H9 (cell line): ENCODE data around the gene CCDC88A. TPM values are rescaled to one million over a fixed set of nuclear protein-coding genes. Genes with fewer than 3 reads are reported as not detected.

ENCODE experiments used
- DNase-seq: peaks from one replicate; pipeline ENCODE4 v3.0.0-alpha.2; 2017
- H2AFZ ChIP-seq: one replicate; pipeline ENCODE4 v1.6.1; 2013; ENCODE audit warnings: mild to moderate bottlenecking, low read length, control low read depth, moderate library complexity
- H2AK5ac ChIP-seq: 2 replicates; pipeline ENCODE4 v1.6.1; 2013; ENCODE audit warnings: low read length, control low read depth, mixed read lengths; ENCODE audit not compliant: insufficient read length
- H2BK120ac ChIP-seq: one replicate; pipeline ENCODE4 v1.6.1; 2013; ENCODE audit warnings: low read depth, mild to moderate bottlenecking, low read length, control low read depth, inconsistent platforms; ENCODE audit not compliant: poor library complexity, severe bottlenecking
- H2BK12ac ChIP-seq: 2 replicates; pipeline ENCODE4 v1.6.1; 2013; ENCODE audit warnings: low read length, control low read depth, mixed read lengths, low read depth; ENCODE audit not compliant: insufficient read length
- H2BK15ac ChIP-seq: 2 replicates; pipeline ENCODE4 v1.6.1; 2013; ENCODE audit warnings: low read depth, low read length, control low read depth
- H2BK20ac ChIP-seq: one replicate; pipeline ENCODE4 v1.6.1; 2013; ENCODE audit warnings: low read depth, mild to moderate bottlenecking, low read length, control low read depth, inconsistent platforms; ENCODE audit not compliant: poor library complexity, severe bottlenecking
- H2BK5ac ChIP-seq: 2 replicates; pipeline ENCODE4 v1.6.1; 2013; ENCODE audit warnings: low read length, control low read depth, mixed read lengths; ENCODE audit not compliant: insufficient read length
- H3K14ac ChIP-seq: 2 replicates; pipeline ENCODE4 v1.6.1; 2013; ENCODE audit warnings: low read length, control low read depth; ENCODE audit not compliant: insufficient read depth
- H3K18ac ChIP-seq: 2 replicates; pipeline ENCODE4 v1.6.1; 2013; ENCODE audit warnings: low read depth, mild to moderate bottlenecking, mixed read lengths, low read length, control low read depth; ENCODE audit not compliant: insufficient read length
- H3K23ac ChIP-seq: 2 replicates; pipeline ENCODE4 v1.6.1; 2013; ENCODE audit warnings: low read length, control low read depth, mixed read lengths, low read depth; ENCODE audit not compliant: insufficient read length
- H3K23me2 ChIP-seq: 2 replicates; pipeline ENCODE4 v1.6.1; 2013; ENCODE audit warnings: low read depth, mild to moderate bottlenecking, mixed read lengths, low read length, control low read depth; ENCODE audit not compliant: insufficient read length, poor library complexity, severe bottlenecking
- H3K27ac ChIP-seq: 2 replicates; pipeline ENCODE4 v1.5.1; 2013; ENCODE audit warnings: low read length, control low read depth, mixed read lengths, low read depth; ENCODE audit not compliant: insufficient read length
- H3K27me3 ChIP-seq: 2 replicates; pipeline ENCODE4 v1.6.1; 2013; ENCODE audit warnings: low read length, control low read depth, inconsistent platforms; ENCODE audit not compliant: insufficient read depth
- H3K4ac ChIP-seq: 2 replicates; pipeline ENCODE4 v1.6.1; 2013; ENCODE audit warnings: low read depth, mild to moderate bottlenecking, control low read depth, inconsistent platforms, low read length, moderate library complexity
- H3K4me1 ChIP-seq: 2 replicates; pipeline ENCODE4 v1.6.1; 2013; ENCODE audit warnings: low read length, control low read depth, inconsistent platforms; ENCODE audit not compliant: insufficient read depth
- H3K4me2 ChIP-seq: 2 replicates; pipeline ENCODE4 v1.6.1; 2013; ENCODE audit warnings: low read length, control low read depth, mixed read lengths; ENCODE audit not compliant: insufficient read length, insufficient read depth
- H3K56ac ChIP-seq: 2 replicates; pipeline ENCODE4 v1.6.1; 2013; ENCODE audit warnings: low read depth, mild to moderate bottlenecking, mixed read lengths, low read length, control low read depth; ENCODE audit not compliant: insufficient read length
- H3K79me1 ChIP-seq: 2 replicates; pipeline ENCODE4 v1.6.1; 2013; ENCODE audit warnings: low read depth, mild to moderate bottlenecking, moderate library complexity, low read length, control low read depth, inconsistent platforms; ENCODE audit not compliant: insufficient read depth, poor library complexity, severe bottlenecking
- H3K79me2 ChIP-seq: 2 replicates; pipeline ENCODE4 v1.6.1; 2013; ENCODE audit warnings: low read length, control low read depth, inconsistent platforms; ENCODE audit not compliant: insufficient read depth
- H3K9ac ChIP-seq: 2 replicates; pipeline ENCODE4 v1.6.1; 2013; ENCODE audit warnings: low read length, control low read depth, mixed read lengths; ENCODE audit not compliant: insufficient read length; ENCODE audit errors: extremely low read depth
- H3K9me3 ChIP-seq: one replicate; pipeline ENCODE4 v1.6.1; 2013; ENCODE audit warnings: low read depth, low read length, inconsistent platforms; ENCODE audit not compliant: control insufficient read depth
- H3T11ph ChIP-seq: one replicate; pipeline ENCODE4 v1.6.1; 2013; ENCODE audit warnings: mild to moderate bottlenecking, low read length, control low read depth, inconsistent platforms
- H4K20me1 ChIP-seq: one replicate; pipeline ENCODE4 v1.6.1; 2013; ENCODE audit not compliant: control insufficient read depth, insufficient read length, insufficient read depth
- H4K5ac ChIP-seq: 2 replicates; pipeline ENCODE4 v1.6.1; 2013; ENCODE audit warnings: low read depth, mild to moderate bottlenecking, mixed read lengths, low read length, control low read depth; ENCODE audit not compliant: insufficient read length
- H4K8ac ChIP-seq: replicated peaks from 2 replicates; pipeline ENCODE4 v1.6.1; 2013; ENCODE audit warnings: low read length, control low read depth, mixed read lengths, low read depth; ENCODE audit not compliant: insufficient read length
- H4K91ac ChIP-seq: 2 replicates; pipeline ENCODE4 v1.6.1; 2013; ENCODE audit warnings: low read depth, mild to moderate bottlenecking, moderate library complexity, mixed read lengths, low read length, control low read depth; ENCODE audit not compliant: insufficient read length
- H3K27ac Mint-ChIP-seq, 3 experiments: 2 replicates in 2 of 3; 3 replicates in 1 of 3; pipeline ENCODE4 v1.8.0; 2020 to 2021; ENCODE audit warnings: mixed read lengths in 3 of 3, mild to moderate bottlenecking in 1 of 3, moderate library complexity in 1 of 3
- H3K27me3 Mint-ChIP-seq: 2 replicates; pipeline ENCODE4 v1.8.0; 2021; ENCODE audit warnings: low read depth, mild to moderate bottlenecking, moderate library complexity, mixed read lengths
- H3K36me3 Mint-ChIP-seq, 3 experiments: 2 replicates in 2 of 3; 3 replicates in 1 of 3; pipeline ENCODE4 v1.8.0; 2020 to 2021; ENCODE audit warnings: low read depth in 3 of 3, mixed read lengths in 3 of 3; ENCODE audit not compliant: insufficient read depth in 1 of 3
- H3K4me1 Mint-ChIP-seq, 2 experiments: 2 replicates each; pipeline ENCODE4 v1.8.0; 2020; ENCODE audit warnings: mixed read lengths in 2 of 2
- H3K4me3 Mint-ChIP-seq, 2 experiments: 2 replicates in 1 of 2; 3 replicates in 1 of 2; pipeline ENCODE4 v1.8.0; 2020 to 2021; ENCODE audit warnings: mild to moderate bottlenecking in 2 of 2, mixed read lengths in 2 of 2, moderate library complexity in 1 of 2
- H3K9me3 Mint-ChIP-seq, 2 experiments: 2 replicates in 1 of 2; 3 replicates in 1 of 2; pipeline ENCODE4 v1.8.0; 2020; ENCODE audit warnings: mild to moderate bottlenecking in 2 of 2, mixed read lengths in 2 of 2, moderate library complexity in 1 of 2
- CTCF ChIP-seq: fragments of 200-600 bp; sonication (generic); conservative IDR thresholded peaks from 3 replicates; pipeline ENCODE4 v1.8.0; 2021; ENCODE audit warnings: antibody characterized with exemption, mild to moderate bottlenecking
- WGBS: extraction: QIAGEN DNeasy Blood & Tissue Kit; methylation state at CpG from one replicate; pipeline ENCODE4 v1.1.7; 2013; ENCODE audit warnings: missing lambda C conversion rate, low lambda C conversion rate, mixed read lengths; ENCODE audit not compliant: insufficient read length; ENCODE audit errors: extremely low coverage; 5-methylcytosine and 5-hydroxymethylcytosine counted together
- total RNA-seq: library from RNA; stranded (reverse); gene quantifications from 2 replicates; pipeline ENCODE4 v1.2.1, GENCODE V29; 2021

Gene CCDC88A
- total RNA-seq, 1 experiment from 2014 or later = 91.8 TPM

- Mint-ChIP-seq H3K36me3 (no peaks in the 10 kb centered on the region), H3K4me3 (no peak overlapping the region), H3K4me1 (no peaks in the 10 kb centered on the region), H3K27ac (no peak overlapping the region), H3K27me3 (no peaks in the 10 kb centered on the region), H3K9me3 (no peaks in the 10 kb centered on the region)
- Histone ChIP-seq H2BK5ac (no peak overlapping the region), H2BK120ac (no peak overlapping the region), H3K56ac (no peak overlapping the region), H3K27ac (no peak overlapping the region), H3K23ac (no peak overlapping the region), H3K4ac (no peak overlapping the region), H4K20me1 (no peaks in the 10 kb centered on the region), H4K8ac (no peak overlapping the region), H4K5ac (no peak overlapping the region), H2BK15ac (no peak overlapping the region), H3K79me1 (no peaks in the 10 kb centered on the region), H4K91ac (no peak overlapping the region), H3K9ac (no peak overlapping the region), H3T11ph (no peak overlapping the region), H3K23me2 (no peaks in the 10 kb centered on the region), H3K4me1 (no peaks in the 10 kb centered on the region), H3K27me3 (no peaks in the 10 kb centered on the region), H2BK12ac (no peak overlapping the region), H3K79me2 (no peaks in the 10 kb centered on the region), H3K18ac (no peak overlapping the region), H3K14ac (no peak overlapping the region), H2AK5ac (no peak overlapping the region), H3K9me3 (no peaks in the 10 kb centered on the region), H3K4me2 (no peak overlapping the region), H2BK20ac (no peak overlapping the region), H2AFZ (no peak overlapping the region)
- no peak for DNase-seq
- no peak for TF ChIP-seq CTCF
- no CpG with 5 or more reads among the region's 5 CpGs for WGBS
Measured at GRCh38 chr2:55454121-55454520, 34.5 kb upstream of the CCDC88A start.
